Measurements from ENCODE around the gene PER1.

- TF ChIP-seq CTCF (IDR thresholded peaks at IDR 0.05) (no peak), POLR2A (IDR thresholded peaks at IDR 0.05) (no peak)
These were observed 3.6 kb downstream of the PER1 start for GRCh38 chr17:8148560-8148959.
